IMR-90 (cell line): ENCODE data around the gene DNAJC2. TPM values are rescaled to one million over a fixed set of nuclear protein-coding genes. Genes with fewer than 3 reads are reported as not detected.

ENCODE experiments used
- ATAC-seq: fragments of 200-7000 bp; cut with Tn5 transposase; 2 replicates; pipeline ENCODE4 v1.9.1; 2020; ENCODE audit warnings: low read depth, mild to moderate bottlenecking, moderate library complexity
- BruUV-seq: library from RNA; stranded (reverse); fragments of 400-500 nt; replicated peaks from 2 replicates; lab custom pipeline; 2021; lab: Mats Ljungman, UMichigan
- CTCF ChIA-PET: fragments of 300-600 bp; formaldehyde crosslinking; extraction: SDS; loops from one replicate; lab custom pipeline; 2021; ENCODE audit warnings: antibody characterized with exemption; lab: Yijun Ruan, JAX
- POLR2A ChIA-PET: fragments of 300-600 bp; sonication (Branson Sonifier 250); formaldehyde crosslinking; loops from one replicate; lab custom pipeline; 2022; ENCODE audit warnings: antibody characterized with exemption; ENCODE audit not compliant: unreplicated experiment; lab: Charles Lee
- DNase-seq: peaks from one replicate; pipeline ENCODE4 v3.0.0; 2013
- H2AFZ ChIP-seq: replicated peaks from 2 replicates; pipeline ENCODE3; 2013; ENCODE audit warnings: low read length, mild to moderate bottlenecking; ENCODE audit not compliant: poor library complexity
- H2AK5ac ChIP-seq: 2 replicates; pipeline ENCODE4 v1.6.1; 2013; ENCODE audit warnings: low read depth, low read length, inconsistent platforms
- H2AK9ac ChIP-seq: replicated peaks from 2 replicates; pipeline ENCODE3; 2013; ENCODE audit warnings: mild to moderate bottlenecking, low read depth, low read length, moderate library complexity; ENCODE audit not compliant: poor library complexity
- H2BK120ac ChIP-seq: 2 replicates; pipeline ENCODE4 v1.6.1; 2013; ENCODE audit warnings: low read depth, low read length, inconsistent platforms
- H2BK15ac ChIP-seq: 3 replicates; pipeline ENCODE4 v1.6.1; 2013; ENCODE audit warnings: low read depth, low read length, inconsistent platforms
- H2BK20ac ChIP-seq: 2 replicates; pipeline ENCODE4 v1.6.1; 2013; ENCODE audit warnings: low read depth, mild to moderate bottlenecking, inconsistent platforms, low read length, moderate library complexity
- H2BK5ac ChIP-seq: 2 replicates; pipeline ENCODE4 v1.6.1; 2013; ENCODE audit warnings: mild to moderate bottlenecking, low read depth, low read length, inconsistent platforms; ENCODE audit not compliant: poor library complexity, severe bottlenecking
- H3K14ac ChIP-seq: replicated peaks from 2 replicates; pipeline ENCODE4 v1.6.1; 2013; ENCODE audit warnings: low read depth, low read length, inconsistent platforms
- H3K18ac ChIP-seq: 2 replicates; pipeline ENCODE4 v1.6.1; 2013; ENCODE audit warnings: low read depth, low read length, control low read depth
- H3K23ac ChIP-seq: 2 replicates; pipeline ENCODE4 v1.6.1; 2013; ENCODE audit warnings: low read depth, low read length, inconsistent platforms
- H3K27ac ChIP-seq: 2 replicates; pipeline ENCODE4 v1.5.1; 2013; ENCODE audit warnings: mild to moderate bottlenecking, control low read depth, low read length; ENCODE audit not compliant: insufficient read depth
- H3K27me3 ChIP-seq: 2 replicates; pipeline ENCODE4 v1.6.1; 2013; ENCODE audit warnings: low read length; ENCODE audit not compliant: control insufficient read depth, insufficient read depth
- H3K36me3 ChIP-seq: 2 replicates; pipeline ENCODE4 v1.6.1; 2013; ENCODE audit warnings: low read length, mixed read lengths; ENCODE audit not compliant: control insufficient read depth, insufficient read depth
- H3K4ac ChIP-seq: 2 replicates; pipeline ENCODE4 v1.6.1; 2013; ENCODE audit warnings: low read depth, low read length, inconsistent platforms
- H3K4me1 ChIP-seq: 2 replicates; pipeline ENCODE4 v1.6.1; 2013; ENCODE audit warnings: low read length, mixed read lengths; ENCODE audit not compliant: control insufficient read depth, insufficient read depth
- H3K4me2 ChIP-seq: 2 replicates; pipeline ENCODE4 v1.6.1; 2013; ENCODE audit warnings: low read depth, mild to moderate bottlenecking, control low read depth, low read length, moderate library complexity
- H3K4me3 ChIP-seq: 2 replicates; pipeline ENCODE4 v1.5.1; 2013; ENCODE audit warnings: low read depth, mild to moderate bottlenecking, control low read depth, low read length, moderate library complexity; ENCODE audit not compliant: insufficient read depth
- H3K56ac ChIP-seq: 2 replicates; pipeline ENCODE4 v1.6.1; 2013; ENCODE audit warnings: low read length, inconsistent platforms; ENCODE audit not compliant: insufficient read depth; ENCODE audit errors: extremely low read depth
- H3K79me1 ChIP-seq, 2 experiments: 2 replicates each; pipeline ENCODE4 v1.6.1; 2013; ENCODE audit warnings: low read length in 2 of 2, inconsistent platforms in 1 of 2, low read depth in 1 of 2
- H3K9ac ChIP-seq: 2 replicates; pipeline ENCODE4 v1.6.1; 2013; ENCODE audit warnings: low read depth, low read length, control low read depth
- H3K9me1 ChIP-seq: 2 replicates; pipeline ENCODE4 v1.6.1; 2013; ENCODE audit warnings: low read length, inconsistent platforms; ENCODE audit not compliant: insufficient read depth
- H3K9me3 ChIP-seq: 2 replicates; pipeline ENCODE4 v1.6.1; 2013; ENCODE audit warnings: low read length; ENCODE audit not compliant: control insufficient read depth, insufficient read depth
- H4K20me1 ChIP-seq: 2 replicates; pipeline ENCODE4 v1.6.1; 2013; ENCODE audit warnings: low read length, inconsistent platforms; ENCODE audit not compliant: insufficient read depth
- H4K5ac ChIP-seq: 2 replicates; pipeline ENCODE4 v1.6.1; 2013; ENCODE audit warnings: mild to moderate bottlenecking, low read depth, low read length, control low read depth
- H4K8ac ChIP-seq, 2 experiments: 2 replicates each; pipeline ENCODE4 v1.6.1; 2013; ENCODE audit warnings: low read depth in 2 of 2, low read length in 2 of 2, control low read depth in 1 of 2, inconsistent platforms in 1 of 2
- H4K91ac ChIP-seq: 2 replicates; pipeline ENCODE4 v1.6.1; 2013; ENCODE audit warnings: low read depth, low read length, inconsistent platforms; ENCODE audit not compliant: insufficient read depth
- BHLHE40 ChIP-seq: fragments of 150-350 bp; IDR thresholded peaks from 2 replicates; pipeline ENCODE4 v1.6.1; 2016; ENCODE audit warnings: mild to moderate bottlenecking, low read depth, low read length
- CEBPB ChIP-seq: IDR thresholded peaks from 2 replicates; pipeline ENCODE4 v1.6.1; 2012; ENCODE audit warnings: low read depth, low read length, improper control_type of control experiment
- CHD1 ChIP-seq: IDR thresholded peaks from 2 replicates; pipeline ENCODE4 v1.6.1; 2012; ENCODE audit warnings: low read depth, low read length, improper control_type of control experiment
- MAZ ChIP-seq: IDR thresholded peaks from 2 replicates; pipeline ENCODE4 v1.6.1; 2012; ENCODE audit warnings: low read depth, mild to moderate bottlenecking, low read length, improper control_type of control experiment, moderate library complexity, borderline replicate concordance
- NFE2L2 ChIP-seq: fragments of 150-350 bp; IDR thresholded peaks from 2 replicates; pipeline ENCODE4 v1.6.1; 2016; ENCODE audit warnings: low read depth, mild to moderate bottlenecking, low read length
- POLR2A ChIP-seq: IDR thresholded peaks from 2 replicates; pipeline ENCODE4 v1.6.1; 2012; ENCODE audit warnings: mild to moderate bottlenecking, low read depth, low read length
- RAD21 ChIP-seq: IDR thresholded peaks from 2 replicates; pipeline ENCODE4 v1.6.1; 2012; ENCODE audit warnings: low read length, improper control_type of control experiment
- RCOR1 ChIP-seq: IDR thresholded peaks from 2 replicates; pipeline ENCODE4 v1.6.1; 2012; ENCODE audit warnings: mild to moderate bottlenecking, low read length, improper control_type of control experiment; ENCODE audit not compliant: insufficient replicate concordance
- RFX5 ChIP-seq: IDR thresholded peaks from 2 replicates; pipeline ENCODE4 v1.8.0; 2012; ENCODE audit warnings: low read depth, mild to moderate bottlenecking, low read length, moderate library complexity
- WGBS, 2 experiments: methylation state at CpG; one replicate each; pipeline versions ENCODE4 v1.1.5 to v1.1.7; 2013; ENCODE audit warnings: missing lambda C conversion rate in 2 of 2; ENCODE audit not compliant: insufficient read length in 1 of 2; ENCODE audit errors: extremely low coverage in 2 of 2; 5-methylcytosine and 5-hydroxymethylcytosine counted together
- dilution Hi-C: fragments of 300-500 bp; cut with HindIII; formaldehyde crosslinking; loops from one replicate; pipeline ENCODE4 v1.14.3; 2018; ENCODE audit warnings: low sequenced_read_pairs; ENCODE audit not compliant: unreplicated experiment
- in situ Hi-C: fragments of 300-500 bp; cut with MboI; formaldehyde crosslinking; loops from 3 replicates; pipeline ENCODE4 v1.14.3; 2019; ENCODE audit warnings: low sequenced_read_pairs, inconsistent platforms, mixed read lengths
- intact Hi-C: fragments of 100-400 bp; cut with micrococcal nuclease; formaldehyde crosslinking; loops from 2 replicates; pipeline ENCODE4 v1.10.0; 2022
- polyA plus RNA-seq, 3 experiments: library from polyadenylated mRNA; depleted of rRNA; stranded (reverse); fragments of >200 nt; gene quantifications; 2 replicates each; pipeline ENCODE4 v1.2.3, GENCODE V29; 2012; ENCODE audit warnings: low replicate concordance in 1 of 3
- total RNA-seq: library from RNA; depleted of rRNA; stranded (reverse); fragments of >200 nt; gene quantifications from 2 replicates; pipeline ENCODE4 v1.2.3, GENCODE V29; 2012
- TF ChIP-seq, protein P1 (sequence below): conservative IDR thresholded peaks from 2 replicates; pipeline ENCODE4 v1.5.1; 2012; ENCODE audit warnings: mild to moderate bottlenecking, low read depth, low read length, improper control_type of control experiment
- TF ChIP-seq, protein P2 (sequence below): fragments of 150-350 bp; IDR thresholded peaks from 2 replicates; pipeline ENCODE4 v1.6.1; 2016; ENCODE audit warnings: low read depth, mild to moderate bottlenecking, low read length, moderate library complexity, borderline replicate concordance

Gene DNAJC2
- total and polyA plus RNA-seq, 2 of the 4 experiments (the other 2 are of a cell fraction): 17.5 to 22.4 TPM

DNA sequence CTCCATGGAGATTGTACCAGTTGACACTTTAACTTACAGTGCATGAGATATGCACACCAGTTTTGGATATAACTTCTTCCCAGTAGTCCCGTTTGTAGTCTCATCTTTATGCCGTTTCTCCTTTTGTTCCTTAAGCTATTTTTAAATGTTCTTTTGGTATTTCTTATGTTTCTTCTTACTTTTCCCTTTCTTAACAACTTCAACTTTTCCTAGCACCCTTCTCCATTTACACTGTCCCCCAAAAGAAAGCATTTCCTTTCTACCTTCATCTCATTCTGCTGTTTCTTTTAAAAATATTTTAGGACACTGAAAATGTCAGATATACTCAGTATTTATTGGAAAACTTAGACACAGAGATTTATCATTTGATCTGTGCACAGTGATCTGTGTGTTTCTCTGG, 4.4 kb upstream of the DNAJC2 start:
- no TSS peak for BruUV-seq
- Histone ChIP-seq H3K14ac (no peak overlapping the region), H2AK9ac (no peak overlapping the region), H3K4me3 (0 out of 2 replicates have a peak overlapping the region, but pooled peaks have one; percentile 61), H3K4me2 (peak overlapping the region; percentile 5), H2AK5ac (no peak overlapping the region), H2AFZ (no peak overlapping the region), H3K27ac (no peak overlapping the region), H2BK15ac (no peak overlapping the region), H4K8ac (no peak overlapping the region), H4K20me1 (peaks cover 23% of the 10 kb centered on the region; the same call in 1 of the 2 replicates), H3K9me3 (no peaks in the 10 kb centered on the region), H4K91ac (no peak overlapping the region), H3K27me3 (no peaks in the 10 kb centered on the region), H2BK120ac (no peak overlapping the region), H3K56ac (no peak overlapping the region), H3K4me1 (no peaks in the 10 kb centered on the region), H3K9me1 (no peaks in the 10 kb centered on the region; the same call in none of the 2 replicates), H3K9ac (no peak overlapping the region), H3K23ac (no peak overlapping the region; the same call in 1 of the 2 replicates), H3K4ac (no peak overlapping the region), H2BK20ac (no peak overlapping the region), H4K5ac (no peak overlapping the region), H3K36me3 (peaks cover 10% of the 10 kb centered on the region), H2BK5ac (no peak overlapping the region), H3K79me1 (peaks cover 16 to 21% of the 10 kb centered on the region in 2 experiments; a peak in 3 of 4 replicates), H3K18ac (no peak overlapping the region)
- POLR2A ChIA-PET: no interaction called here
- intact Hi-C loops: no loop called here
- DNase-seq (no peak), ATAC-seq (no peak)
- WGBS, 2 experiments: no CpG with 5 or more reads among the region's 2 CpGs
- dilution Hi-C loops: no loop called here
- in situ Hi-C loops: no loop called here
- CTCF ChIA-PET: no interaction called here
- TF ChIP-seq, protein P1, sequence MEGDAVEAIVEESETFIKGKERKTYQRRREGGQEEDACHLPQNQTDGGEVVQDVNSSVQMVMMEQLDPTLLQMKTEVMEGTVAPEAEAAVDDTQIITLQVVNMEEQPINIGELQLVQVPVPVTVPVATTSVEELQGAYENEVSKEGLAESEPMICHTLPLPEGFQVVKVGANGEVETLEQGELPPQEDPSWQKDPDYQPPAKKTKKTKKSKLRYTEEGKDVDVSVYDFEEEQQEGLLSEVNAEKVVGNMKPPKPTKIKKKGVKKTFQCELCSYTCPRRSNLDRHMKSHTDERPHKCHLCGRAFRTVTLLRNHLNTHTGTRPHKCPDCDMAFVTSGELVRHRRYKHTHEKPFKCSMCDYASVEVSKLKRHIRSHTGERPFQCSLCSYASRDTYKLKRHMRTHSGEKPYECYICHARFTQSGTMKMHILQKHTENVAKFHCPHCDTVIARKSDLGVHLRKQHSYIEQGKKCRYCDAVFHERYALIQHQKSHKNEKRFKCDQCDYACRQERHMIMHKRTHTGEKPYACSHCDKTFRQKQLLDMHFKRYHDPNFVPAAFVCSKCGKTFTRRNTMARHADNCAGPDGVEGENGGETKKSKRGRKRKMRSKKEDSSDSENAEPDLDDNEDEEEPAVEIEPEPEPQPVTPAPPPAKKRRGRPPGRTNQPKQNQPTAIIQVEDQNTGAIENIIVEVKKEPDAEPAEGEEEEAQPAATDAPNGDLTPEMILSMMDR: no peak
- TF ChIP-seq NFE2L2 (no peak), BHLHE40 (no peak), CHD1 (no peak), RCOR1 (no peak), RFX5 (no peak), POLR2A (no peak), RAD21 (no peak), MAZ (no peak), CEBPB (no peak)
- TF ChIP-seq, protein P2, sequence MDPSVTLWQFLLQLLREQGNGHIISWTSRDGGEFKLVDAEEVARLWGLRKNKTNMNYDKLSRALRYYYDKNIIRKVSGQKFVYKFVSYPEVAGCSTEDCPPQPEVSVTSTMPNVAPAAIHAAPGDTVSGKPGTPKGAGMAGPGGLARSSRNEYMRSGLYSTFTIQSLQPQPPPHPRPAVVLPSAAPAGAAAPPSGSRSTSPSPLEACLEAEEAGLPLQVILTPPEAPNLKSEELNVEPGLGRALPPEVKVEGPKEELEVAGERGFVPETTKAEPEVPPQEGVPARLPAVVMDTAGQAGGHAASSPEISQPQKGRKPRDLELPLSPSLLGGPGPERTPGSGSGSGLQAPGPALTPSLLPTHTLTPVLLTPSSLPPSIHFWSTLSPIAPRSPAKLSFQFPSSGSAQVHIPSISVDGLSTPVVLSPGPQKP: no peak
